Measurements from ENCODE around the gene OTOGL.

DNA sequence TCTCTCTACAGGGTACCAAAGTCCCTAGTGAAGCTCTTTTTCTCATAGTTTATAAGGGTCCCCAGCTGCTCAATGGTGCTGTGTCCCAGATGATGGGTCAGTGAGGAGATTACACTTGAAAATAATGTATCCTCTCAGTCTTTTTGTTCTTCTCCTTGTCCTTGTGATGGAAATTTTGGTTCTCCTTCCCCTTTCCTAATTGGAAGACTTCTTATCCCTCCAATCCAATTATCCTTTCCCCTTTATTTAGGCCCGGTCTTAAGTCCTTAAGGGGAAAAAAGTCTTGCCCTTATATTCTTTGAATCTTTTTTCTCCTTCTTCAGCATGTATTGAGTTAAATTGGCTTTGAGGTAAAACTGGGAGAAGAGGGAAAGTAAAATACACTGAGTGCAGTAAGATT, 218.6 kb downstream of the OTOGL start:
- TF ChIP-seq, protein P1, sequence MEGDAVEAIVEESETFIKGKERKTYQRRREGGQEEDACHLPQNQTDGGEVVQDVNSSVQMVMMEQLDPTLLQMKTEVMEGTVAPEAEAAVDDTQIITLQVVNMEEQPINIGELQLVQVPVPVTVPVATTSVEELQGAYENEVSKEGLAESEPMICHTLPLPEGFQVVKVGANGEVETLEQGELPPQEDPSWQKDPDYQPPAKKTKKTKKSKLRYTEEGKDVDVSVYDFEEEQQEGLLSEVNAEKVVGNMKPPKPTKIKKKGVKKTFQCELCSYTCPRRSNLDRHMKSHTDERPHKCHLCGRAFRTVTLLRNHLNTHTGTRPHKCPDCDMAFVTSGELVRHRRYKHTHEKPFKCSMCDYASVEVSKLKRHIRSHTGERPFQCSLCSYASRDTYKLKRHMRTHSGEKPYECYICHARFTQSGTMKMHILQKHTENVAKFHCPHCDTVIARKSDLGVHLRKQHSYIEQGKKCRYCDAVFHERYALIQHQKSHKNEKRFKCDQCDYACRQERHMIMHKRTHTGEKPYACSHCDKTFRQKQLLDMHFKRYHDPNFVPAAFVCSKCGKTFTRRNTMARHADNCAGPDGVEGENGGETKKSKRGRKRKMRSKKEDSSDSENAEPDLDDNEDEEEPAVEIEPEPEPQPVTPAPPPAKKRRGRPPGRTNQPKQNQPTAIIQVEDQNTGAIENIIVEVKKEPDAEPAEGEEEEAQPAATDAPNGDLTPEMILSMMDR (tag by site-specific recombination; IDR thresholded peaks at IDR 0.05), result no peak
- TF ChIP-seq MEIS1 (CRISPR knock-in tag; IDR thresholded peaks at IDR 0.05; ENCODE audit: borderline replicate concordance) (no peak), TRIM28 (IDR thresholded peaks at IDR 0.05; ENCODE audit: borderline replicate concordance, low read length) (no peak), ZNF366 (tag by site-specific recombination; conservative IDR thresholded peaks at IDR 0.05) (no peak), ZNF121 (tag by site-specific recombination; IDR thresholded peaks at IDR 0.05) (no peak), ZNF629 (tag by site-specific recombination; IDR thresholded peaks at IDR 0.05) (no peak), HOXA7 (CRISPR knock-in tag; IDR thresholded peaks at IDR 0.05; ENCODE audit: borderline replicate concordance) (no peak), ZNF211 (tag by site-specific recombination; IDR thresholded peaks at IDR 0.05; ENCODE audit: low read depth) (no peak)
- TF ChIP-seq, protein P2, sequence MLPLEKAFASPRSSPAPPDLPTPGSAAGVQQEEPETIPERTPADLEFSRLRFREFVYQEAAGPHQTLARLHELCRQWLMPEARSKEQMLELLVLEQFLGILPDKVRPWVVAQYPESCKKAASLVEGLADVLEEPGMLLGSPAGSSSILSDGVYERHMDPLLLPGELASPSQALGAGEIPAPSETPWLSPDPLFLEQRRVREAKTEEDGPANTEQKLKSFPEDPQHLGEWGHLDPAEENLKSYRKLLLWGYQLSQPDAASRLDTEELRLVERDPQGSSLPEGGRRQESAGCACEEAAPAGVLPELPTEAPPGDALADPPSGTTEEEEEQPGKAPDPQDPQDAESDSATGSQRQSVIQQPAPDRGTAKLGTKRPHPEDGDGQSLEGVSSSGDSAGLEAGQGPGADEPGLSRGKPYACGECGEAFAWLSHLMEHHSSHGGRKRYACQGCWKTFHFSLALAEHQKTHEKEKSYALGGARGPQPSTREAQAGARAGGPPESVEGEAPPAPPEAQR (tag by site-specific recombination; IDR thresholded peaks at IDR 0.05), result no peak
